K562 (cell line): ENCODE data around the gene ECE2. TPM values are rescaled to one million over a fixed set of nuclear protein-coding genes. Genes with fewer than 3 reads are reported as not detected.

Experiments used
- ATAC-seq: fragments of 200-7000 bp; cut with Tn5 transposase; 3 replicates; pipeline ENCODE4 v1.9.1; 2020; ENCODE audit warnings: moderate library complexity
- BruUV-seq: library from RNA; stranded (reverse); fragments of 400-500 nt; replicated peaks from 2 replicates; lab custom pipeline; 2021; lab: Mats Ljungman, UMichigan
- CTCF ChIA-PET: fragments of 300-600 bp; formaldehyde crosslinking; extraction: SDS; loops from one replicate; lab custom pipeline; 2021; ENCODE audit warnings: low intra/inter-chr PET ratio; lab: Yijun Ruan, JAX
- POLR2A ChIA-PET: fragments of 300-600, 350-650 bp; sonication (Branson Sonifier 250); formaldehyde crosslinking; extraction: SDS; loops from one replicate; lab custom pipeline; 2021; ENCODE audit warnings: antibody characterized with exemption, inconsistent platforms; lab: Yijun Ruan, JAX
- DNase-seq, 4 experiments: peaks; one replicate each; pipeline versions ENCODE4 v3.0.0 to v3.0.0-alpha.2; 2011 to 2018; ENCODE audit warnings: low spot score in 3 of 4, mixed read lengths in 3 of 4; ENCODE audit errors: extremely low read depth in 1 of 4
- FAIRE-seq: peaks from 2 replicates; lab custom pipeline; 2011; peaks lifted over from hg19 to GRCh38; lab: Jason Lieb, UNC
- H2AFZ ChIP-seq: 2 replicates; pipeline ENCODE4 v1.6.0; 2011; ENCODE audit warnings: low read depth, low read length, control low read depth, inconsistent platforms
- H3K27ac ChIP-seq: fragments of 200-600 bp; 3 replicates; pipeline ENCODE4 v1.8.0; 2011; ENCODE audit warnings: low read depth, mild to moderate bottlenecking, control low read depth, inconsistent platforms, low read length, moderate library complexity, mixed read lengths; ENCODE audit errors: extremely low read depth
- H3K27me3 ChIP-seq, 2 experiments: fragments of 300-600 bp in 1 of 2; 2 replicates in 1 of 2; 3 replicates in 1 of 2; pipeline versions ENCODE4 v1.6.0 to v1.8.0; 2011; ENCODE audit warnings: inconsistent platforms in 2 of 2, low read length in 2 of 2, mild to moderate bottlenecking in 1 of 2, mixed read lengths in 1 of 2, moderate library complexity in 1 of 2; ENCODE audit not compliant: control insufficient read depth in 2 of 2, insufficient read depth in 2 of 2
- H3K36me3 ChIP-seq: fragments of 300-600 bp; 3 replicates; pipeline ENCODE4 v1.8.0; 2011; ENCODE audit warnings: mild to moderate bottlenecking, low read length, inconsistent platforms; ENCODE audit not compliant: control insufficient read depth, insufficient read depth
- H3K4me1 ChIP-seq, 2 experiments: fragments of 200-600 bp in 1 of 2; replicated peaks in 1 of 2; 2 replicates in 1 of 2; 3 replicates in 1 of 2; pipeline versions ENCODE4 v1.5.1 to v1.8.0; 2011; ENCODE audit warnings: inconsistent platforms in 2 of 2, low read length in 2 of 2, mild to moderate bottlenecking in 1 of 2, mixed read lengths in 1 of 2, moderate library complexity in 1 of 2; ENCODE audit not compliant: control insufficient read depth in 2 of 2, insufficient read depth in 2 of 2
- H3K4me2 ChIP-seq: 2 replicates; pipeline ENCODE4 v1.6.1; 2011; ENCODE audit warnings: low read length, control low read depth, inconsistent platforms, mixed read lengths; ENCODE audit not compliant: insufficient read depth
- H3K4me3 ChIP-seq: fragments of 200-600 bp; sonication (generic), shearing (Covaris generic); 2 replicates; pipeline ENCODE4 v1.5.1; 2016; ENCODE audit warnings: control low read depth, inconsistent platforms
- H3K79me2 ChIP-seq: fragments of 200-600 bp; 3 replicates; pipeline ENCODE4 v1.8.0; 2011; ENCODE audit warnings: low read length, inconsistent platforms; ENCODE audit not compliant: control insufficient read depth, insufficient read depth
- H3K9ac ChIP-seq, 2 experiments: 2 replicates each; pipeline versions ENCODE4 v1.6.0 to v1.6.1; 2011; ENCODE audit warnings: low read depth in 2 of 2, low read length in 2 of 2, control low read depth in 1 of 2, inconsistent platforms in 1 of 2, mild to moderate bottlenecking in 1 of 2, mixed read lengths in 1 of 2; ENCODE audit not compliant: insufficient read depth in 1 of 2
- H3K9me1 ChIP-seq: one replicate; pipeline ENCODE4 v1.6.0; 2011; ENCODE audit warnings: inconsistent platforms, mild to moderate bottlenecking, low read length, moderate library complexity; ENCODE audit not compliant: control insufficient read depth, insufficient read depth
- H3K9me3 ChIP-seq: replicated peaks from 2 replicates; pipeline ENCODE4 v1.5.1; 2011; ENCODE audit warnings: low read depth, low read length, inconsistent platforms; ENCODE audit not compliant: control insufficient read depth, insufficient read depth
- H4K20me1 ChIP-seq: replicated peaks from 2 replicates; pipeline ENCODE4 v1.6.1; 2011; ENCODE audit warnings: low read length, inconsistent platforms, mixed read lengths; ENCODE audit not compliant: control insufficient read depth, insufficient read depth
- CBFA2T3 ChIP-seq: fragments of 450-650 bp; IDR thresholded peaks from 2 replicates; pipeline ENCODE4 v1.6.1; 2017
- CEBPB ChIP-seq: fragments of 450-650 bp; IDR thresholded peaks from 2 replicates; pipeline ENCODE4 v1.6.1; 2016; ENCODE audit warnings: missing genetic modification characterization, missing compliant biosample characterization
- DEAF1 ChIP-seq: fragments of 450-650 bp; formaldehyde crosslinking; IDR thresholded peaks from 2 replicates; pipeline ENCODE4 v1.4.0; 2020; ENCODE audit warnings: mild to moderate bottlenecking, moderate library complexity
- EGR1 ChIP-seq: fragments of 450-650 bp; conservative IDR thresholded peaks from 2 replicates; pipeline ENCODE4 v1.6.1; 2017; ENCODE audit warnings: mild to moderate bottlenecking
- ETV6 ChIP-seq, 3 experiments: fragments of 150-350 bp in 1 of 3; sonication (generic) in 1 of 3; formaldehyde crosslinking in 1 of 3; IDR thresholded peaks; 2 replicates each; pipeline versions ENCODE4 v1.6.1 to v1.8.0; 2014 to 2022; ENCODE audit warnings: borderline replicate concordance in 2 of 3, low read depth in 2 of 3, antibody characterized with exemption in 1 of 3, low read length in 1 of 3, mild to moderate bottlenecking in 1 of 3, missing genetic modification reagents in 1 of 3
- KLF13 ChIP-seq: fragments of 450-650 bp; IDR thresholded peaks from 2 replicates; pipeline ENCODE4 v1.6.1; 2016; ENCODE audit warnings: missing genetic modification characterization, low read depth, mild to moderate bottlenecking, missing compliant biosample characterization, moderate library complexity, borderline replicate concordance
- MCM2 ChIP-seq: fragments of 450-650 bp; IDR thresholded peaks from 2 replicates; pipeline ENCODE4 v1.6.1; 2017; ENCODE audit warnings: low read depth, mild to moderate bottlenecking
- RB1 ChIP-seq: fragments of 450-650 bp; IDR thresholded peaks from 2 replicates; pipeline ENCODE4 v1.6.1; 2017; ENCODE audit warnings: low read depth, mild to moderate bottlenecking
- YBX1 ChIP-seq: fragments of 450-650 bp; IDR thresholded peaks from 2 replicates; pipeline ENCODE4 v1.7.1; 2016; ENCODE audit warnings: mild to moderate bottlenecking
- ZC3H8 ChIP-seq: fragments of 450-650 bp; IDR thresholded peaks from 2 replicates; pipeline ENCODE4 v1.6.1; 2017
- ZKSCAN8 ChIP-seq: fragments of 200-800 bp; sonication (Bioruptor generic); IDR thresholded peaks from 2 replicates; pipeline ENCODE4 v1.6.1; 2016; ENCODE audit warnings: missing genetic modification characterization, missing compliant biosample characterization
- ZNF134 ChIP-seq: fragments of 250-450 bp; sonication (Bioruptor Pico); conservative IDR thresholded peaks from 2 replicates; pipeline ENCODE4 v1.4.0; 2020
- ZNF592 ChIP-seq: fragments of 450-650 bp; IDR thresholded peaks from 2 replicates; pipeline ENCODE4 v1.6.1; 2017; ENCODE audit warnings: antibody characterized with exemption, mild to moderate bottlenecking
- WGBS: fragments of 100-300 bp; shearing (Covaris generic); methylation state at CpG from one replicate; pipeline ENCODE4 v1.1.6; 2016; ENCODE audit warnings: low coverage, mixed read lengths; ENCODE audit not compliant: insufficient coverage; ENCODE audit errors: missing lambda C conversion rate; 5-methylcytosine and 5-hydroxymethylcytosine counted together
- in situ Hi-C: fragments of 300-500 bp; cut with MboI; formaldehyde crosslinking; loops from 4 replicates; pipeline ENCODE4 v1.15.0; 2018; ENCODE audit warnings: inconsistent platforms, mixed read lengths
- intact Hi-C: fragments of 100-400 bp; cut with micrococcal nuclease; formaldehyde crosslinking; loops from 2 replicates; pipeline ENCODE4 v1.14.2; 2022
- polyA plus RNA-seq, 8 experiments: library from polyadenylated mRNA; depleted of rRNA in 4 of 8; stranded (reverse) in 5 of 8; unstranded in 3 of 8; fragments of >200 nt; fragmentation: Nextera tagmentation in 2 of 8; fragmentation: Illumina TruSeq in 1 of 8; extraction: Ambion mirVana in 2 of 8; extraction: Trizol in 1 of 8; gene quantifications; 2 replicates each; pipeline versions ENCODE4 v1.2.1 to v1.2.3, GENCODE V29; 2011 to 2014; ENCODE audit warnings: inconsistent platforms in 1 of 8, missing spikeins in 1 of 8
- total RNA-seq, 7 experiments: library from RNA; depleted of rRNA in 6 of 7; stranded (reverse); fragments of >200 nt in 6 of 7; fragmentation: Illumina TruSeq in 2 of 7; extraction: Trizol in 2 of 7; gene quantifications; 2 replicates each; pipeline versions ENCODE4 v1.2.1 to v1.2.3, GENCODE V29; 2011 to 2021; ENCODE audit warnings: low replicate concordance in 1 of 7

Gene ECE2
- total and polyA plus RNA-seq, 9 of the 15 experiments (the other 6 are each of a cell fraction or from before 2014, with no cell fraction given), result not detected

- POLR2A ChIA-PET, result interaction anchor here (0.6 to 1.6 kb wide), 2 partner anchors 45 to 350 kb away, joined by 3 read pairs; no protein-coding TSS in a partner anchor
- no peaks in the 10 kb centered on the region for H3K9me3 ChIP-seq
- H3K4me2 ChIP-seq, result no peak overlapping the region
- peaks cover 27% of the 10 kb centered on the region for H4K20me1 ChIP-seq
- H3K36me3 ChIP-seq, result no peaks in the 10 kb centered on the region
- no TSS peak for BruUV-seq
- FAIRE-seq (no peak), DNase-seq (no peak), ATAC-seq (no peak)
- no peak overlapping the region for H2AFZ ChIP-seq
- in situ Hi-C loops (no loop called here), intact Hi-C loops (no loop called here)
- TF ChIP-seq DEAF1 (CRISPR knock-in tag) (no peak), EGR1 (no peak), MCM2 (no peak), YBX1 (no peak), RB1 (no peak), ZKSCAN8 (CRISPR knock-in tag) (no peak), ZC3H8 (no peak), CEBPB (tag) (no peak), ZNF592 (no peak), CBFA2T3 (no peak), KLF13 (tag) (no peak), ETV6 (IDR thresholded peaks at IDR 0.05; ENCODE audit: borderline replicate concordance in 1 of 2, low read depth in 2 of 2, low read length in 1 of 2) (no peak), ETV6 (CRISPR knock-in tag; IDR thresholded peaks at IDR 0.05; ENCODE audit: borderline replicate concordance) (no peak), ZNF134 (CRISPR knock-in tag) (no peak)
- WGBS, result 80% methylated on average over 3 of the region's 3 CpGs
- no peak overlapping the region for H3K27ac ChIP-seq
- no peak overlapping the region for H3K9ac ChIP-seq
- H3K79me2 ChIP-seq, result peaks cover 8% of the 10 kb centered on the region; the same call in 2 of the 3 replicates
- no peaks in the 10 kb centered on the region for H3K9me1 ChIP-seq
- no peak overlapping the region for H3K4me3 ChIP-seq
- H3K27me3 ChIP-seq, result peaks cover 0 to 12% of the 10 kb centered on the region in 2 experiments; a peak in 2 of 5 replicates
- CTCF ChIA-PET, result no interaction called here
- H3K4me1 ChIP-seq, result peaks cover 3 to 12% of the 10 kb centered on the region in 2 experiments; a peak in 4 of 5 replicates
These were observed 20.4 kb upstream of the ECE2 start for GRCh38 chr3:184255291-184256039.
